Stimulated activated naive CD4-positive, alpha-beta T cell (primary cell): Measurements from ENCODE around the gene S100A13.

Experiments
- DNase-seq, 6 experiments: peaks; one replicate each; lab custom pipeline; 2025; lab: John Stamatoyannopoulos, UW

S100A13 gene

DNA sequence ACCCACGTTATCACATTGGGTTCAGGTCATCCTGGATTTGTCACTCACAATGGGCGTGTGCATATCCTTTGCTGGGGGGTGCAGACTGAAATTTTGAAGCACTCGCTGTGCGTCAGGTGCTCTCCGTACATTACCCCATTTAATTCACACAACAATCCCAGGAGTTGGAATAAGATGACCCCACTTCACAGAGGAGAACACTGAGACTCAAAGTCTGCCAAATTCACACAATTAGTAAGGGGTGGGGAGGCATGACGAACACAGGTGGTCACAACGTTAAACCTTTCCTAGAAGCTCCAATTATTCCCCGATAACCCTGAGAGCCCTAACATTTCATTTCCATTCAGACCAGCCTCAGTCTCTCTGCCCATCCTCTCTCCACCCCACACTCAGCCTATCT, 57.8 kb downstream of the S100A13 start:
- DNase-seq = no peak
